ENCODE data around the gene GKAP1. TPM values are rescaled to one million over a fixed set of nuclear protein-coding genes. Genes with fewer than 3 reads are reported as not detected.

The GKAP1 gene
- total RNA-seq, 1 experiment from 2014 or later: 6.2 TPM

DNA sequence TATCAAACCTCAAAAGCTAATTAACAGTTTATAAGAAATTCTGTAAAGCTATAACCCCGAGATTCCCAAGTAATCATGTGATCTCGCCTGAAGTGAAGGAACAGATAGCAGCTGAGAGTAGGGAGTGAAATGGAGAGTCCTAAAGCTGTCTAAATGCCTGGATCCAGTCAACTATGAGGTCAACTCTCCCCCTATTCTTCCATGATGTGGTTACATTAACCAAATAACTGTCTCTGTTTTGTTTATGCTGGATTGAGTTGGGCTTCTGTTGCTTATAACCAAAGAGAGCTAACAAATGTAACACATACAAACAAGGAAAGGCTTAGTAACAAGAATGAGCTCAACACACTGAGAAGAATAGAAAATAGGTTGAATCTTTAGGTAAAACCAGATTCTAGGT lies 41.6 kb downstream of the GKAP1 start:
- Histone ChIP-seq H3K4me1 (ENCODE audit: insufficient read depth, low read length) (no peaks in the 10 kb centered on the region), H3K23me2 (ENCODE audit: insufficient read length, low read depth, low read length, poor library complexity, severe bottlenecking) (no peaks in the 10 kb centered on the region), H2BK12ac (ENCODE audit: insufficient read length, low read depth, low read length) (no peak overlapping the region), H2BK120ac (ENCODE audit: low read depth, low read length, poor library complexity, severe bottlenecking) (no peak overlapping the region), H3K56ac (ENCODE audit: insufficient read length, low read depth, low read length) (no peak overlapping the region), H3T11ph (ENCODE audit: low read length) (no peak overlapping the region), H2BK15ac (ENCODE audit: low read depth, low read length) (no peak overlapping the region), H3K79me1 (ENCODE audit: insufficient read depth, low read depth, low read length, poor library complexity, severe bottlenecking) (no peaks in the 10 kb centered on the region), H2AFZ (ENCODE audit: low read length) (no peak overlapping the region), H3K4ac (ENCODE audit: low read depth, low read length) (no peak overlapping the region), H3K14ac (ENCODE audit: insufficient read depth, low read length) (no peak overlapping the region), H2AK5ac (ENCODE audit: insufficient read length, low read length) (no peak overlapping the region), H4K20me1 (ENCODE audit: control insufficient read depth, insufficient read depth, insufficient read length) (no peaks in the 10 kb centered on the region), H4K91ac (ENCODE audit: insufficient read length, low read depth, low read length) (no peak overlapping the region), H3K9me3 (ENCODE audit: control insufficient read depth, low read depth, low read length) (no peaks in the 10 kb centered on the region), H2BK20ac (ENCODE audit: low read depth, low read length, poor library complexity, severe bottlenecking) (no peak overlapping the region), H3K18ac (ENCODE audit: insufficient read length, low read depth, low read length) (no peak overlapping the region), H3K9ac (ENCODE audit: extremely low read depth, insufficient read length, low read length) (no peak overlapping the region), H3K79me2 (ENCODE audit: insufficient read depth, low read length) (no peaks in the 10 kb centered on the region), H3K27ac (ENCODE audit: insufficient read length, low read depth, low read length) (no peak overlapping the region), H2BK5ac (ENCODE audit: insufficient read length, low read length) (no peak overlapping the region), H4K8ac (replicated peaks; ENCODE audit: insufficient read length, low read depth, low read length) (no peak overlapping the region), H3K27me3 (ENCODE audit: insufficient read depth, low read length) (no peaks in the 10 kb centered on the region), H4K5ac (ENCODE audit: insufficient read length, low read depth, low read length) (no peak overlapping the region), H3K4me2 (ENCODE audit: insufficient read depth, insufficient read length, low read length) (no peak overlapping the region), H3K23ac (ENCODE audit: insufficient read length, low read depth, low read length) (no peak overlapping the region)
- no CpG with 5 or more reads among the region's 2 CpGs for WGBS (ENCODE audit: extremely low coverage, insufficient read length, low lambda C conversion rate)
- DNase-seq: no peak
- no peak overlapping the region for H3K27ac Mint-ChIP-seq
- no peak for TF ChIP-seq CTCF (conservative IDR thresholded peaks at IDR 0.05)
- no peak overlapping the region for H3K4me3 Mint-ChIP-seq
- no peaks in the 10 kb centered on the region for H3K9me3 Mint-ChIP-seq
- no peaks in the 10 kb centered on the region for H3K27me3 Mint-ChIP-seq (ENCODE audit: low read depth)
- H3K4me1 Mint-ChIP-seq: no peaks in the 10 kb centered on the region
- peaks cover 0 to 2% (median 0%) of the 10 kb centered on the region in 3 experiments; a peak in 2 of 7 replicates for H3K36me3 Mint-ChIP-seq (ENCODE audit: insufficient read depth in 1 of 3, low read depth in 3 of 3)

Measured in H9 (cell line).